Uterus (tissue), 4 donors: ENCODE results near the gene METAP1D. TPM values are rescaled to one million over a fixed set of nuclear protein-coding genes. Genes with fewer than 3 reads are reported as not detected.

Experiments used
- DNase-seq, 2 donors: peaks; one replicate each; pipeline ENCODE4 v3.0.0-alpha.2; 2019 to 2020
- H3K27ac ChIP-seq, 2 donors: fragments of 200-600 bp; sonication (generic); 1 replicate in 1 of 2; 2 replicates in 1 of 2; pipeline ENCODE4 v1.5.1; 2016 to 2018
- H3K27me3 ChIP-seq, 2 donors: fragments of 200-600 bp; sonication (generic); one replicate each; pipeline ENCODE4 v1.5.1; 2018 to 2019; ENCODE audit warnings: control low read depth in 1 of 2
- H3K36me3 ChIP-seq, 2 donors: fragments of 200-600 bp; sonication (generic); one replicate each; pipeline ENCODE4 v1.5.1; 2019; ENCODE audit warnings: control low read depth in 1 of 2
- H3K4me1 ChIP-seq, 2 donors: fragments of 200-600 bp; sonication (generic); one replicate each; pipeline ENCODE4 v1.5.1; 2018 to 2019; ENCODE audit warnings: control low read depth in 1 of 2
- H3K4me3 ChIP-seq, 2 donors: fragments of 200-600 bp; sonication (generic); 1 replicate in 1 of 2; 2 replicates in 1 of 2; pipeline ENCODE4 v1.5.1; 2018 to 2019; ENCODE audit warnings: mild to moderate bottlenecking in 1 of 2
- H3K9me3 ChIP-seq, 2 donors: fragments of 200-600 bp; sonication (generic); one replicate each; pipeline ENCODE4 v1.5.1; 2019; ENCODE audit warnings: control low read depth in 1 of 2
- POLR2A ChIP-seq, 2 donors: fragments of 450-650 bp; IDR thresholded peaks; one replicate each; pipeline ENCODE4 v1.6.1; 2016; ENCODE audit warnings: antibody characterized with exemption in 2 of 2, mild to moderate bottlenecking in 1 of 2, moderate library complexity in 1 of 2
- intact Hi-C: fragments of 100-400 bp; cut with DNase I; formaldehyde crosslinking; loops from one replicate; pipeline ENCODE4 v1.15.1; 2023; ENCODE audit warnings: low total_unique reads
- total RNA-seq, 4 donors: library from RNA; depleted of rRNA in 3 of 4; stranded (reverse); fragments of >200 nt in 3 of 4; gene quantifications; one replicate each; pipeline versions ENCODE4 v1.1.0 to v1.2.4, GENCODE V29; 2014 to 2023
- TF ChIP-seq, protein P1 (sequence below), 4 experiments: fragments of 200-600 bp in 2 of 4; fragments of 450-650 bp in 2 of 4; sonication (generic) in 2 of 4; IDR thresholded peaks; one replicate each; pipeline ENCODE4 v1.5.1; 2016 to 2019; ENCODE audit warnings: antibody characterized with exemption in 4 of 4, mild to moderate bottlenecking in 2 of 4, moderate library complexity in 1 of 4
- donor health status: DM: yes; HTN: yes; CAD: no.

The METAP1D gene
- total RNA-seq = 10 to 100 TPM in 3 of 4 donors, 1 to 10 TPM in 1; 7.9 to 38.2 (median 15.8) TPM

DNA sequence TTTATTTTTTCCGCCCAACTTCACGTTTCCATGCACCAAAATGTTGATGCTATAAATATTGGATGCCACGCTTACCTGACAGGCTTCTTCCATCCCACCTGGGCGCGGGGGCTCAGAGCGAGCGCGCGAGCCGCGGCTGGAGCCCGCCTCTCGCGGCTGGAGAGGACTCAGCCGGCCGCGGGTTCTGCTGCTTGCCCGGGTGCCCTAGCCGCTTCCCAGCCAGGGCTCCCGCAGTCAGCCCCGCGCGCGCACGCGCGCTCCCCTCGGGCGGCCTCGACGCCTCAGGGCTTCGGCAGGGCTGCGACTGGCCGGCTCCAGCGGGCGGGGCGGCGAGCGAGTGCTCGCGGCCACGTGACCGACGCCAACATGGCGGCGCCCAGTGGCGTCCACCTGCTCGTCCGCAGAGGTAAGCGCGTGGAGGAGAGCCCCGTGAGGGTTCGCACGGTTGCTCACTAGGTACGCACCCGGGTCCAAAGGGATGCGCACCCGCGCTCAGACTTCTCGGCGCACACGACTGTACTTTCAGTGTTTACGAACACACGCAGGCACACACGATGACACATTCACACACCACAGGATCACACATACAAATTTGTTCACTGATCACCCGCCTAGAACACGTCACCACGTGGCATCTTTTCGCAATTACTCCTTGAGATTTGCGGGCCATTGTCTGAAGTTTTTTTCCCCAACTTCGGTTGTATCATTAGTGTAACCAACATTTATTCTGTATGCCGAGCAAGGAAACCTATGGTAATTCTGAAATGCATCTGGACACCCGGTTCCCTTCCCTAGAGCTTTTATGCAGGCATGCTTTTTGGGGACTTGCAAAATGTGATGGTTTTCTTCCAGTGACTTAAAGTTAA lies at the start of gene METAP1D:
TSS of gene METAP1D (plus strand) at position 350 of the 866 bp plus-strand sequence. CDS start at position 367, 17 bp downstream.
- Histone ChIP-seq H3K36me3 (no peaks in the 10 kb centered on the region), H3K27me3 (no peaks in the 10 kb centered on the region), H3K4me3 (peak within 1 kb of the TSS; percentile 62 to 81), H3K4me1 (no peaks in the 10 kb centered on the region), H3K9me3 (no peaks in the 10 kb centered on the region), H3K27ac (peak within 1 kb of the TSS in 1 of 2 donors; percentile 37)
- DNase-seq = peak; percentile 76 to 86
- TF ChIP-seq, protein P1, sequence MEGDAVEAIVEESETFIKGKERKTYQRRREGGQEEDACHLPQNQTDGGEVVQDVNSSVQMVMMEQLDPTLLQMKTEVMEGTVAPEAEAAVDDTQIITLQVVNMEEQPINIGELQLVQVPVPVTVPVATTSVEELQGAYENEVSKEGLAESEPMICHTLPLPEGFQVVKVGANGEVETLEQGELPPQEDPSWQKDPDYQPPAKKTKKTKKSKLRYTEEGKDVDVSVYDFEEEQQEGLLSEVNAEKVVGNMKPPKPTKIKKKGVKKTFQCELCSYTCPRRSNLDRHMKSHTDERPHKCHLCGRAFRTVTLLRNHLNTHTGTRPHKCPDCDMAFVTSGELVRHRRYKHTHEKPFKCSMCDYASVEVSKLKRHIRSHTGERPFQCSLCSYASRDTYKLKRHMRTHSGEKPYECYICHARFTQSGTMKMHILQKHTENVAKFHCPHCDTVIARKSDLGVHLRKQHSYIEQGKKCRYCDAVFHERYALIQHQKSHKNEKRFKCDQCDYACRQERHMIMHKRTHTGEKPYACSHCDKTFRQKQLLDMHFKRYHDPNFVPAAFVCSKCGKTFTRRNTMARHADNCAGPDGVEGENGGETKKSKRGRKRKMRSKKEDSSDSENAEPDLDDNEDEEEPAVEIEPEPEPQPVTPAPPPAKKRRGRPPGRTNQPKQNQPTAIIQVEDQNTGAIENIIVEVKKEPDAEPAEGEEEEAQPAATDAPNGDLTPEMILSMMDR (IDR thresholded peaks at IDR 0.05) = peak in 1 of 4 experiments; percentile 4
- peak in 1 of 2 donors; percentile 59 for TF ChIP-seq POLR2A (IDR thresholded peaks at IDR 0.05)
- intact Hi-C loops = no loop called here

DNA sequence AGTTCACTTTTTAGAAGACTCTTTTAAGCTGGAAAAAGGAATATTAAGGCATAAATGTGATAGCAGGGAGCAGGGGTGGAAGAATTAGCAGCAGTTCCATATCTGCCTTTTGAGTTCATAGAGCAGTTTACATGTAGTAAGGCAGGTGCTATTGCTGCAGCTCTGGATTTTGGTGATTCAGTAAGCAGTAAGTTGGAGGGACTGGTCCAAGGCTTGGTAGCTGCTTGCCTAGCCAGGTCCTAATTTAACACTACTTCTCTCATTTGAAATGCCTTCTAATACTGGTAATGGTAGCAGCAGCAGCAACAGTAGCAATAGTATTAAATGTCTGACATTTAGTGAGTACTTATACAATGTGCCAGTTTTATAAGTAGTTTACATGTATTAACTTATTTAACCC lies 47.5 kb upstream of the METAP1D start:
- no peak overlapping the region for H3K27ac ChIP-seq
- intact Hi-C loops = no loop called here
- TF ChIP-seq, protein P1 (IDR thresholded peaks at IDR 0.05) = no peak
- TF ChIP-seq POLR2A (IDR thresholded peaks at IDR 0.05) = no peak
- H3K36me3 ChIP-seq = no peaks in the 10 kb centered on the region
- H3K4me3 ChIP-seq = no peak overlapping the region
- no peaks in the 10 kb centered on the region for H3K4me1 ChIP-seq
- no peaks in the 10 kb centered on the region for H3K27me3 ChIP-seq
- H3K9me3 ChIP-seq = no peaks in the 10 kb centered on the region
- DNase-seq = no peak

DNA sequence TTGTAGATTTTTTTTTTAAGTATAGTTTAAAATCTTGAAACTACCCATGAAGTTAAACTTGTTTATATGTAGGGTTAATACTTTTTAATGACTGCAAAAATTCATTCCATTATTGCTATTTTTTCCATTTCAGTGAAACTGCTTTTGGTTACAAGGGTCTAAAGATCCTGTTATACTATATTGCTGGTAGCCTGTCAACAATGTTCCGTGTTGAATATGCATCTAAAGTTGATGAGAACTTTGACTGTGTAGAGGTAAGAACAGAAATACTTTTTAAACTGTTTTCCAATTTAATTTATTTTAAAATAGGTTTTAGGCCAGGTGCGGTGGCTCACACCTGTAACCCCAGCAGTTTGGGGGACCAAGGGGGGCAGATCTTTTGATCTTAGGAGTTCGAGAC lies 47.0 kb upstream of the METAP1D start:
- H3K36me3 ChIP-seq = no peaks in the 10 kb centered on the region
- TF ChIP-seq, protein P1 (IDR thresholded peaks at IDR 0.05) = no peak
- no peak for TF ChIP-seq POLR2A (IDR thresholded peaks at IDR 0.05)
- H3K27ac ChIP-seq = no peak overlapping the region
- DNase-seq = no peak
- H3K4me1 ChIP-seq = no peaks in the 10 kb centered on the region
- H3K9me3 ChIP-seq = no peaks in the 10 kb centered on the region
- intact Hi-C loops = no loop called here
- no peaks in the 10 kb centered on the region for H3K27me3 ChIP-seq
- no peak overlapping the region for H3K4me3 ChIP-seq

DNA sequence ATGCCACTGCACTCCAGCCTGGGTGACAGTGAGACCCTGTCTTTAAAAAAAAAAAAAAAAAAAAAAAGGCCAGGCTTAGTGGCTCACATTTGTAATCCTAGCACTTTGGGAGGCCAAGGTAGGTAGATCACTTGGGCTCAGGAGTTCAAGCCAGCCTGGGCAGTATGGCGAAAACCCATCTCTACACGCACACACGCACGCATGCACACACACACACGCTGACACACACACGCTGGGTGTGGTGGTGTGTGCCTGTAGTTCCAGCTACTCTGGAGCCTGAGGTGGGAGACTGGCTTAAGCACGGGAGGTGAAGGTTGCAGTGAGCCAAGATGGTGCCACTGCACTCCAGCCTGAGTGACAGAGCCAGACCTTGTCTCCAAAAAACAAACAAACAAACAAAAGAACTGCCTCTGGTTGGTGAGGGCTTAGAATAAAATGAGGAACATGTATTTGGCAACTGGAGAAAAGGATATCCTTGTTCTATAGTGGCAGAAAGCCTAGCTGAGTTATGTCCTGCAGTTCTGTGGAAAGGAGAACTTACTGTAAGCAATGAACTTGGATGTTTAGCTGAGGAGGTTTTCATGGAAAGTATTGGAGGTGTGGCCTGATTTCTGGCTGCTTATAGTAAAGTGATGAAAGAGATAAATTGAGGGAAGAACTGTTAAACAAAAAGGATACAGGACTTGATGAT lies 43.5 kb upstream of the METAP1D start:
- TF ChIP-seq POLR2A (IDR thresholded peaks at IDR 0.05) = no peak
- TF ChIP-seq, protein P1 (IDR thresholded peaks at IDR 0.05) = no peak
- Histone ChIP-seq H3K36me3 (no peaks in the 10 kb centered on the region), H3K4me1 (no peaks in the 10 kb centered on the region), H3K4me3 (no peak overlapping the region), H3K9me3 (no peaks in the 10 kb centered on the region), H3K27me3 (no peaks in the 10 kb centered on the region), H3K27ac (no peak overlapping the region)
- no peak for DNase-seq
- intact Hi-C loops = no loop called here

DNA sequence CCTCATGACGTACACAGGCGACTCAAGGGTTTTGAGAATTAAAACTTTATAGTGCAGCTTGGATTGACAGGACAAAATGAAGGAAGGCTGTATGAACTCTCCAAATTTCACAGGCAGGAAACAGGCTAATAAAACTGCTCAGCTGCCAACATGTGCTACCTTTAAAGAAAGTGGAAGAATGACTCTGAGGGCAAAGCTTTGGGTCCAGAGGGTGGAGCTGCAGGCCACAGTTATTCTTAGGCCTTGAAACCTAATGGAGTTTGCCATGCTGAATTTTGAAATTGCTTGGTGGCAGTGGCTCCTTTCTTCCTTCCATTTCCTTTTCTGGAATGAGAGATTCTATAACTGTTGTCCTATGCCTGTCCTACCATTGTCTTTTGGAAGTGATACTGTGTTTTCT lies 42.7 kb upstream of the METAP1D start:
- H3K36me3 ChIP-seq = no peaks in the 10 kb centered on the region
- no peak for TF ChIP-seq POLR2A (IDR thresholded peaks at IDR 0.05)
- TF ChIP-seq, protein P1 (IDR thresholded peaks at IDR 0.05) = no peak
- H3K4me1 ChIP-seq = no peaks in the 10 kb centered on the region
- no peaks in the 10 kb centered on the region for H3K27me3 ChIP-seq
- no peaks in the 10 kb centered on the region for H3K9me3 ChIP-seq
- H3K4me3 ChIP-seq = no peak overlapping the region
- no peak overlapping the region for H3K27ac ChIP-seq
- no peak for DNase-seq
- intact Hi-C loops = no loop called here
